ENCODE data around the gene ZSWIM8.

- TF ChIP-seq POLR2A (IDR thresholded peaks at IDR 0.05; ENCODE audit: low read depth, low read length) (no peak), EZH2 (IDR thresholded peaks at IDR 0.05; ENCODE audit: borderline replicate concordance, low read depth, low read length, severe bottlenecking) (no peak), MAX (IDR thresholded peaks at IDR 0.05; ENCODE audit: insufficient read depth, insufficient read length) (no peak)
- TF ChIP-seq, protein P1, sequence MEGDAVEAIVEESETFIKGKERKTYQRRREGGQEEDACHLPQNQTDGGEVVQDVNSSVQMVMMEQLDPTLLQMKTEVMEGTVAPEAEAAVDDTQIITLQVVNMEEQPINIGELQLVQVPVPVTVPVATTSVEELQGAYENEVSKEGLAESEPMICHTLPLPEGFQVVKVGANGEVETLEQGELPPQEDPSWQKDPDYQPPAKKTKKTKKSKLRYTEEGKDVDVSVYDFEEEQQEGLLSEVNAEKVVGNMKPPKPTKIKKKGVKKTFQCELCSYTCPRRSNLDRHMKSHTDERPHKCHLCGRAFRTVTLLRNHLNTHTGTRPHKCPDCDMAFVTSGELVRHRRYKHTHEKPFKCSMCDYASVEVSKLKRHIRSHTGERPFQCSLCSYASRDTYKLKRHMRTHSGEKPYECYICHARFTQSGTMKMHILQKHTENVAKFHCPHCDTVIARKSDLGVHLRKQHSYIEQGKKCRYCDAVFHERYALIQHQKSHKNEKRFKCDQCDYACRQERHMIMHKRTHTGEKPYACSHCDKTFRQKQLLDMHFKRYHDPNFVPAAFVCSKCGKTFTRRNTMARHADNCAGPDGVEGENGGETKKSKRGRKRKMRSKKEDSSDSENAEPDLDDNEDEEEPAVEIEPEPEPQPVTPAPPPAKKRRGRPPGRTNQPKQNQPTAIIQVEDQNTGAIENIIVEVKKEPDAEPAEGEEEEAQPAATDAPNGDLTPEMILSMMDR (IDR thresholded peaks at IDR 0.05; ENCODE audit: extremely low read depth in 1 of 2, insufficient read depth in 1 of 2, low read depth in 1 of 2, low read length in 2 of 2) = no peak
These were observed 55.6 kb downstream of the ZSWIM8 start for GRCh38 chr10:73841061-73841421.
